ENCODE results near the gene SF3B6. TPM values are rescaled to one million over a fixed set of nuclear protein-coding genes. Genes with fewer than 3 reads are reported as not detected.

Gene SF3B6
- total RNA-seq, 1 donor from 2014 or later = 93.9 TPM

DNA sequence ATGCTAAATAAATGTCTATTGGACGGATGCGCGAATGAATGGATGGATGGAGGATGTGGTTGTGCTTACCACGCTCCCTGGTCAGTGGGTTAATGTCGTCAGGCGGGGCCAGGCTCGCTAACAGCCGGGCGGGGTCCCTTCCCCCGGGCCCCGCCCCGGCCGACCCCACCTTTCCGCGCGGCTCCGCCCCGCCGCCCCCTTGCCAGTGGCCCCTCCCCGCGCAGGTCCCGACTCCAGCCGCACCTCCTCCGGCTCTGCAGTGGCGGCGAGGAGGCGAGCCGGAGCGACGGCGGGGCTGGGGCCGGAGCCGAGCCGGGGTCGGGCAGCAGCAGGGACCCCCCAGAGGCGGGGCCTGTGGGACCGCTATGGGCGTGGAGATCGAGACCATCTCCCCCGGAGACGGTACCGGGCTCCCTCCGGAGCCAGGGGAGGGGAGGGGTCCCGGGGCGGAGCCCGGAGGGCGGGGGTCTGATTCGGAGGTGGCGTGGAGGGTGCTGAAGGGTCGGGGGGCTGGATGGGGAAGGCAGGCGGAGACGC lies 26.6 kb downstream of the SF3B6 start, which contains the start of gene FKBP1B:
FKBP1B (plus strand) TSS at position 257 of the 537 bp plus-strand sequence; CDS start at position 366, 109 bp downstream.
- H3K4me3 Mint-ChIP-seq = no peak within 1 kb of the TSS
- peaks cover 20% of the 10 kb centered on the region for H3K4me1 Mint-ChIP-seq
- H3K36me3 Mint-ChIP-seq = no peaks in the 10 kb centered on the region
- H3K9me3 Mint-ChIP-seq = no peaks in the 10 kb centered on the region
- DNase-seq (ENCODE audit: low spot score in 2 of 2, unreplicated experiment in 2 of 2) = peak; percentile 46 to 50
- H3K27me3 Mint-ChIP-seq (ENCODE audit: low read depth) = no peaks in the 10 kb centered on the region
- no peak within 1 kb of the TSS for H3K27ac Mint-ChIP-seq
- TF ChIP-seq, protein P1, sequence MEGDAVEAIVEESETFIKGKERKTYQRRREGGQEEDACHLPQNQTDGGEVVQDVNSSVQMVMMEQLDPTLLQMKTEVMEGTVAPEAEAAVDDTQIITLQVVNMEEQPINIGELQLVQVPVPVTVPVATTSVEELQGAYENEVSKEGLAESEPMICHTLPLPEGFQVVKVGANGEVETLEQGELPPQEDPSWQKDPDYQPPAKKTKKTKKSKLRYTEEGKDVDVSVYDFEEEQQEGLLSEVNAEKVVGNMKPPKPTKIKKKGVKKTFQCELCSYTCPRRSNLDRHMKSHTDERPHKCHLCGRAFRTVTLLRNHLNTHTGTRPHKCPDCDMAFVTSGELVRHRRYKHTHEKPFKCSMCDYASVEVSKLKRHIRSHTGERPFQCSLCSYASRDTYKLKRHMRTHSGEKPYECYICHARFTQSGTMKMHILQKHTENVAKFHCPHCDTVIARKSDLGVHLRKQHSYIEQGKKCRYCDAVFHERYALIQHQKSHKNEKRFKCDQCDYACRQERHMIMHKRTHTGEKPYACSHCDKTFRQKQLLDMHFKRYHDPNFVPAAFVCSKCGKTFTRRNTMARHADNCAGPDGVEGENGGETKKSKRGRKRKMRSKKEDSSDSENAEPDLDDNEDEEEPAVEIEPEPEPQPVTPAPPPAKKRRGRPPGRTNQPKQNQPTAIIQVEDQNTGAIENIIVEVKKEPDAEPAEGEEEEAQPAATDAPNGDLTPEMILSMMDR (IDR thresholded peaks at IDR 0.05; ENCODE audit: unreplicated experiment) = no peak

DNA sequence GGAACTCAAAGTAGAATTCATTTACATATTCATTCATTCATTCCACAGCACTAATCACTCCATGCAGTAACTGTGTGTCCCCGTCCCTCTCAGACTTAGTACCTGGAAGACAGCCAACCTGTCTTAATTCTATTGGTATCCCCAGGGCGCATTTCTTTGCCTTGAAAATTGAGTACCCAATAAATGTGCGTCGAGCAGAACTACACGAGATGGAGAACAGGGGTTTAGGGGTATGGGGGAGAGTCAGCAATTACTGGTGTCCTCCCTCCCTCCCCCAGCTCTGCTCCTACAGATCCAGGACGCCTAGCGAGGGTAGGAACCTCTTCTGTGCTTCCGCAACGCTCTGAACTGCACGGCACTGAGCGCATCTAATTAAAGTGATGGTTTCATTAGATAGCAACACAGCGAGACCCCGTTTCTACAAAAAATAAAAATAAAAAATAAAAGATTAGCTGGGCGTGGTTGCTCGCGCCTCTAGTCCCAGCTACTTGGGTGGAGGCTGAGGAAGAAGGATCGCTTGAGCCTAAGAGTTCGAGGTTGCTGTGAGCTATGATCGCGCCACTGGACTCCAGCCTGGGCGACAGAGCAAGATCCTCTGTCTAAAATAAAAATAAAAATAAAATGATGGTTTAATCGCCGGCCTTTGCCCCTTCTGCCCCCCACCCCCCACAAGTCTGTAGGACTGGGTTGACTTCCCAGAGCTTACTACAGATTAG lies 27.2 kb downstream of the SF3B6 start:
- Mint-ChIP-seq H3K27ac (no peak overlapping the region), H3K36me3 (no peaks in the 10 kb centered on the region), H3K27me3 (ENCODE audit: low read depth) (no peaks in the 10 kb centered on the region), H3K4me1 (peaks cover 20% of the 10 kb centered on the region), H3K9me3 (no peaks in the 10 kb centered on the region), H3K4me3 (no peak overlapping the region)
- TF ChIP-seq, protein P1 (IDR thresholded peaks at IDR 0.05; ENCODE audit: unreplicated experiment) = no peak
- no peak for DNase-seq (ENCODE audit: low spot score in 2 of 2, unreplicated experiment in 2 of 2)

DNA sequence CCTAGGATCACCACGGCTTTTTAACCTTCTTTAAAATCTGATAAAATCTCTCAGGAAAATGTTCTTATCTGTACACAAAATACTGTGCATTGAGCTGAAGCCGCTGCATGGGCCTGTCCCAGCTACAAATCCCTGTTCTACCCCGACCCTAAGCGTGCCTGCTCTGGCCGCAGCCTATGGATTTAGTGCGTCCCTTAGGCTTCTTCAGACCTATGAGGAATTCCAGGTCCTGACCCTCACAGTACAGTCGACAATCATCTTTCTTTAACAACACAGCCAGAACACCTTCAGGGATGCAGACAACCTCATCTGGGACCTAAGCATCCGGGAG lies 28.5 kb downstream of the SF3B6 start:
- H3K4me1 Mint-ChIP-seq = peaks cover 20% of the 10 kb centered on the region
- no peaks in the 10 kb centered on the region for H3K9me3 Mint-ChIP-seq
- H3K4me3 Mint-ChIP-seq = peak overlapping the region; percentile 93
- TF ChIP-seq, protein P1 (IDR thresholded peaks at IDR 0.05; ENCODE audit: unreplicated experiment) = no peak
- peak overlapping the region; percentile 91 for H3K27ac Mint-ChIP-seq
- no peak for DNase-seq (ENCODE audit: low spot score in 2 of 2, unreplicated experiment in 2 of 2)
- no peaks in the 10 kb centered on the region for H3K27me3 Mint-ChIP-seq (ENCODE audit: low read depth)
- peaks cover 3% of the 10 kb centered on the region for H3K36me3 Mint-ChIP-seq

DNA sequence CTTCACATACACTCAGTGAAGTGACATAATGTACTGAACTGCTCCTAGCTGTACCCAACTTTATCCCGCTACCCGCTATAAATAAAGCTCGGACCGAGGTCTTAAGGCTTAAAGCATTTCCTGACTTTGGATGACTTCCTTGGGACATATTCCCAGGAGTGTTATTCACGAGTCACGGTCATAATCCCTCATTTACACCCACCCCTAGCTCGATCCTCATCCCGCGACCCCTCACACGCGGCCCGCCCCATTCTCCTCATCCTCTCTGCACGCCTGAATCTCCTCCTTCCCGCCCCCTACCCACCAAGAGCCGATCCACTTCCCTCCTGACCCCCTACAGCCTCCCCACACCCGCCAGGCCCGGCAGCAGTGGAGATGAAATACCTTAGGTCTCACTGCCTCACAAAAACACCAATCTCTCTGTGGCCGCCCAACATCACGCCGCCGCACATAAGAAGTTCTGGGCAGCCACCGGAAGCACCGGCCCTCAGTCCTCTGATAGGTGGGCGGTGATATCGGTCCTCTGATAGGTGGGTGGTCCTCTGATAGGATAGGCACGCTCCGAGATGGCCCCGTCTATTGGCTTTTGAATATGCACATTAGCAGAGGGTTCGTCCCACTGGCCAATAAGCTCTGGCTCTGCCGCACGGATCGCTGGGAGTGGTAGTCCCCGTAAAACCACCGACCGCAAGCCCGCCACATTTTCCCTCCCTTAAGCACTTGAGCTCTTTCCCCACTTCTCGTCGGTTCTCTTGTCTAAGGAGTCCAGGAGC lies 29.0 kb downstream of the SF3B6 start, which contains the start of gene WDCP:
WDCP (minus strand) TSS at position 462 of the 773 bp plus-strand sequence. CDS start 7,897 bp downstream, outside the sequence.
- peaks cover 20% of the 10 kb centered on the region for H3K4me1 Mint-ChIP-seq
- peak within 1 kb of the TSS; percentile 93 for H3K4me3 Mint-ChIP-seq

DNA sequence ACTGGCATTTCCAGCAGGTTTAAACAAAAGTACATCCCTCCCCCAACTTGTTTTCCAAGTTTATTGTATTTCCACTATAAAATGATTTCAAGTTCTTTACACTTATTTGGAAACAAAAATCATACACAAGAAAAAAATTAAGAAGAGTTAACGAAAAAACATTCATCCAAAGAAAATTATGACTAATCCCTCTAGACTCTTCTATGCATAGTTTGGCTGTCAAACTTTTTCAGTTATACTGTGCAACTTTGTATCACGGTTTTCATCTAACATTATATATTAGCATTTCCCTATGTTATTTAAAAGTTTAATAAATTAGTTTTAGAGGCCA lies 29.6 kb downstream of the SF3B6 start:
- peak overlapping the region; percentile 91 for H3K27ac Mint-ChIP-seq
- H3K27me3 Mint-ChIP-seq (ENCODE audit: low read depth) = no peaks in the 10 kb centered on the region
- DNase-seq (ENCODE audit: low spot score in 2 of 2, unreplicated experiment in 2 of 2) = no peak
- no peaks in the 10 kb centered on the region for H3K9me3 Mint-ChIP-seq
- TF ChIP-seq, protein P1 (IDR thresholded peaks at IDR 0.05; ENCODE audit: unreplicated experiment) = no peak
- H3K36me3 Mint-ChIP-seq = peaks cover 3% of the 10 kb centered on the region
- H3K4me1 Mint-ChIP-seq = peaks cover 20% of the 10 kb centered on the region
- H3K4me3 Mint-ChIP-seq = peak overlapping the region; percentile 93

More for the DNA sequence above, 29.0 kb downstream of the SF3B6 start, which contains the start of gene WDCP:
- Mint-ChIP-seq H3K27me3 (ENCODE audit: low read depth) (no peaks in the 10 kb centered on the region), H3K9me3 (no peaks in the 10 kb centered on the region), H3K27ac (peak within 1 kb of the TSS; percentile 91), H3K36me3 (peaks cover 3% of the 10 kb centered on the region)
- peak; percentile 86 to 87 for DNase-seq (ENCODE audit: low spot score in 2 of 2, unreplicated experiment in 2 of 2)
- TF ChIP-seq, protein P1 (IDR thresholded peaks at IDR 0.05; ENCODE audit: unreplicated experiment) = no peak

Data from mesothelial cell of epicardium (in vitro differentiated cells).